Parathyroid adenoma (tissue), 2 donors: ENCODE results near the gene HIBADH.

ENCODE experiments used
- H2AFZ ChIP-seq: fragments of 300-600 bp; sonication (generic); one replicate; pipeline ENCODE4 v1.7.0; 2017; ENCODE audit warnings: antibody characterized with exemption, mild to moderate bottlenecking
- H3K27ac ChIP-seq: fragments of 300-600 bp; sonication (generic); one replicate; pipeline ENCODE4 v1.7.0; 2017
- H3K27me3 ChIP-seq: fragments of 300-600 bp; sonication (generic); one replicate; pipeline ENCODE4 v1.7.0; 2017; ENCODE audit warnings: low read length; ENCODE audit not compliant: control insufficient read depth, insufficient read depth
- H3K36me3 ChIP-seq: fragments of 300-600 bp; sonication (generic); one replicate; pipeline ENCODE4 v1.7.0; 2017; ENCODE audit warnings: low read length; ENCODE audit not compliant: control insufficient read depth, insufficient read depth
- H3K4me1 ChIP-seq: fragments of 300-600 bp; sonication (generic); one replicate; pipeline ENCODE4 v1.7.0; 2017; ENCODE audit warnings: control low read depth
- H3K4me2 ChIP-seq: fragments of 300-600 bp; sonication (generic); one replicate; pipeline ENCODE4 v1.7.0; 2017; ENCODE audit warnings: low read length
- H3K4me3 ChIP-seq: fragments of 300-600 bp; sonication (generic); one replicate; pipeline ENCODE4 v1.7.0; 2017; ENCODE audit warnings: low read depth, low read length
- H3K79me2 ChIP-seq: fragments of 300-600 bp; sonication (generic); one replicate; pipeline ENCODE4 v1.7.0; 2017; ENCODE audit warnings: control low read depth
- H3K9ac ChIP-seq: fragments of 300-600 bp; sonication (generic); one replicate; pipeline ENCODE4 v1.7.0; 2017; ENCODE audit warnings: mild to moderate bottlenecking
- H3K9me3 ChIP-seq: fragments of 300-600 bp; sonication (generic); one replicate; pipeline ENCODE4 v1.7.0; 2017; ENCODE audit warnings: low read length; ENCODE audit not compliant: control insufficient read depth
- CTCF ChIP-seq: fragments of 300-600 bp; sonication (generic); IDR thresholded peaks from one replicate; pipeline ENCODE4 v1.7.0; 2017; ENCODE audit warnings: antibody characterized with exemption, mild to moderate bottlenecking
- donor health status: primary hyperparathyroidism.

HIBADH gene

GRCh38 chr7:27617651-27618381, 44.9 kb downstream of the HIBADH start:
- Histone ChIP-seq H3K4me1 (no peaks in the 10 kb centered on the region), H3K27me3 (no peaks in the 10 kb centered on the region), H3K9me3 (no peaks in the 10 kb centered on the region), H3K4me2 (no peak overlapping the region), H3K36me3 (no peaks in the 10 kb centered on the region), H3K4me3 (no peak overlapping the region), H3K27ac (no peak overlapping the region), H2AFZ (no peak overlapping the region), H3K9ac (no peak overlapping the region), H3K79me2 (peaks cover 9% of the 10 kb centered on the region)
- TF ChIP-seq CTCF, result no peak

- H3K79me2 ChIP-seq, result peaks cover 9% of the 10 kb centered on the region
- no peak overlapping the region for H3K27ac ChIP-seq
- no peak overlapping the region for H3K4me2 ChIP-seq
- no peak overlapping the region for H2AFZ ChIP-seq
- H3K9ac ChIP-seq, result no peak overlapping the region
- H3K4me1 ChIP-seq, result no peaks in the 10 kb centered on the region
- H3K9me3 ChIP-seq, result no peaks in the 10 kb centered on the region
- H3K4me3 ChIP-seq, result no peak overlapping the region
- no peaks in the 10 kb centered on the region for H3K36me3 ChIP-seq
- H3K27me3 ChIP-seq, result no peaks in the 10 kb centered on the region
- TF ChIP-seq CTCF, result no peak
These were observed 45.7 kb downstream of the HIBADH start for GRCh38 chr7:27616914-27617548.

- Histone ChIP-seq H2AFZ (no peak overlapping the region), H3K79me2 (peaks cover 9% of the 10 kb centered on the region), H3K9me3 (no peaks in the 10 kb centered on the region), H3K4me3 (no peak overlapping the region), H3K36me3 (no peaks in the 10 kb centered on the region), H3K27ac (no peak overlapping the region), H3K9ac (no peak overlapping the region), H3K4me1 (no peaks in the 10 kb centered on the region), H3K27me3 (no peaks in the 10 kb centered on the region), H3K4me2 (no peak overlapping the region)
- TF ChIP-seq CTCF, result no peak
These were observed 46.5 kb downstream of the HIBADH start for GRCh38 chr7:27616186-27616491.

GRCh38 chr7:27615420-27616185, 47.1 kb downstream of the HIBADH start:
- H3K79me2 ChIP-seq, result peaks cover 9% of the 10 kb centered on the region
- no peak overlapping the region for H3K27ac ChIP-seq
- no peaks in the 10 kb centered on the region for H3K27me3 ChIP-seq
- no peak for TF ChIP-seq CTCF
- H3K4me3 ChIP-seq, result no peak overlapping the region
- H2AFZ ChIP-seq, result no peak overlapping the region
- no peaks in the 10 kb centered on the region for H3K9me3 ChIP-seq
- H3K9ac ChIP-seq, result no peak overlapping the region
- H3K4me1 ChIP-seq, result no peaks in the 10 kb centered on the region
- no peaks in the 10 kb centered on the region for H3K36me3 ChIP-seq
- no peak overlapping the region for H3K4me2 ChIP-seq
